IPS-18a (cell line): ENCODE data around the gene DEFB131A.
"Not testable (repeated sequence)": the region's sequence is repeated elsewhere in the genome, so short reads cannot be mapped to it uniquely, and the experiment has no call there.

Experiments
- H3K27ac ChIP-seq: one replicate; pipeline ENCODE4 v1.5.1; 2013; ENCODE audit warnings: low read length
- H3K27me3 ChIP-seq: one replicate; pipeline ENCODE4 v1.6.1; 2013; ENCODE audit warnings: mild to moderate bottlenecking, low read length; ENCODE audit not compliant: control insufficient read depth, insufficient read depth
- H3K36me3 ChIP-seq: one replicate; pipeline ENCODE4 v1.6.1; 2013; ENCODE audit warnings: low read depth, low read length; ENCODE audit not compliant: control insufficient read depth
- H3K4me1 ChIP-seq: one replicate; pipeline ENCODE4 v1.6.1; 2013; ENCODE audit warnings: low read depth, low read length; ENCODE audit not compliant: control insufficient read depth
- H3K4me3 ChIP-seq: one replicate; pipeline ENCODE4 v1.5.1; 2013; ENCODE audit warnings: low read length
- H3K9ac ChIP-seq: one replicate; pipeline ENCODE4 v1.6.1; 2013; ENCODE audit warnings: mild to moderate bottlenecking, low read length, moderate library complexity
- H3K9me3 ChIP-seq: one replicate; pipeline ENCODE4 v1.6.1; 2013; ENCODE audit warnings: low read depth, low read length; ENCODE audit not compliant: control insufficient read depth

Gene DEFB131A, protein sequence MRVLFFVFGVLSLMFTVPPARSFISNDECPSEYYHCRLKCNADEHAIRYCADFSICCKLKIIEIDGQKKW

DNA sequence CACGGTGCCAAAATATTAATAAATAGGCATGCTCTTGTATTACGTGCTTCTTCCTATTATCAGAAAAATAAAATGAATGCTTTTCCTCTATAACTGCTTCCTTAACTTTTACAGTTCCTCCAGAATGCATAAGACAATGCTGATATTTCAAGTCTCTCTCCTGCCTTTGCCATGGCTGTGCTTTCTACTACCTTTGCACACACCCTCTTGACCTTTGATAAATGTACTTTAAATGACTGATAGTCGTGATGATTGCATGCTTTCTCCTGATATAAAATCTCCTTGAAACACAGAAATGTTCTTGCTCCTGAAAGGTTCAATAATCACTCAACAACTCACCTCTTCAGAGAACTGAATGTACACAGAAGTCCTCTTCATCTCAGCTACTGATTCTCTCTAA, at the start of gene DEFB131A:
TSS of gene DEFB131A (plus strand) at position 301 of the 400 bp plus-strand sequence. CDS start 120 bp downstream, outside the sequence.
- not testable (repeated sequence) for H3K9ac ChIP-seq, H3K27me3 ChIP-seq, H3K9me3 ChIP-seq, H3K4me3 ChIP-seq, H3K4me1 ChIP-seq, H3K36me3 ChIP-seq, H3K27ac ChIP-seq

DNA sequence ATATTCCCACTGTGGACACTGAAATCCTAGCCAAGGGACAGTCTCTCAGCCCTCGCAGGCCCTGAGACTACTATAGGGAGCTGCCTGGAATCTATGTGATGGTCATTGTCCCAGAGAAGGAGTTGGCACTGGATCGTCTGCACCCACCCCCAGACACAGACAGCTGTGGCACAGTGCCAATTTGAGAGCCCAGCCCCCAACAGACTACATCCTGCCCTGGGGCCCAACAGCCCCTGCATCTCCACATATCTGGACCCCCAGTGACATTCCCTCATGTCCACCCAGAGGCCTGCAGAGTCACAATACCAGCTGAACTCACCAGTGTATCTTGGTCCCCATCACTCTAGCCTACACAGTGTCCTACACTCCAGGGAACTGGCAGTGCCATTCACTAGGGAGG, 38.4 kb upstream of the DEFB131A start:
- not testable (repeated sequence) for H3K27ac ChIP-seq, H3K4me1 ChIP-seq, H3K27me3 ChIP-seq, H3K36me3 ChIP-seq, H3K9ac ChIP-seq, H3K9me3 ChIP-seq, H3K4me3 ChIP-seq

- H3K4me1 ChIP-seq, H3K4me3 ChIP-seq, H3K9me3 ChIP-seq, H3K27ac ChIP-seq, H3K27me3 ChIP-seq, H3K36me3 ChIP-seq, H3K9ac ChIP-seq: not testable (repeated sequence)
Measured at GRCh38 chr4:9406491-9406890, 37.7 kb upstream of the DEFB131A start.

DNA sequence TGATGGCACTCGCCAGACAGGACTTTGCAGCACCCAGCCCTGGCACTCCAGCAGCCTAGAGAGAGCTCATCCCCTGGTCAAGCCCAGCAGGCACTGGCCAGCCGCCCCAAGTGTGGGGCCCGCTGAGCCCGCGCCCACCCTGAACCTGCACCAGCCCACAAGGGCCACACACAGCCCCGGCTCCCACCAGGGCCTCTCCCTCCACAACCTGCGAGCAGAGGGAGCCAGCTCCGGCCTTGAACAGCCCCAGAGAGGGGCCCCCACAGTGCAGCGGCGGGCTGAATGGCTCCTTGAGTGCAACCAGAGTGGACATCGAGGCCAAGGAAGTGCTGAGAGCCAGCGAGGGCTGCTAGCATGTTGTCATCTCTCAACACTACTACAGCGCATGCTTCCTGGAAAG, 34.4 kb upstream of the DEFB131A start:
- Histone ChIP-seq H3K4me3 (no peak overlapping the region), H3K27ac (no peak overlapping the region), H3K9ac (no peak overlapping the region), H3K4me1 (no peaks in the 10 kb centered on the region), H3K9me3 (no peaks in the 10 kb centered on the region), H3K27me3 (no peaks in the 10 kb centered on the region), H3K36me3 (no peaks in the 10 kb centered on the region)

- H3K27me3 ChIP-seq, H3K27ac ChIP-seq, H3K4me3 ChIP-seq, H3K36me3 ChIP-seq, H3K9me3 ChIP-seq, H3K4me1 ChIP-seq, H3K9ac ChIP-seq: not testable (repeated sequence)
Measured at GRCh38 chr4:9421884-9422455, 22.2 kb upstream of the DEFB131A start.

GRCh38 chr4:9425916-9426315, 18.3 kb upstream of the DEFB131A start:
- not testable (repeated sequence) for H3K4me3 ChIP-seq, H3K36me3 ChIP-seq, H3K9ac ChIP-seq, H3K9me3 ChIP-seq, H3K27ac ChIP-seq, H3K4me1 ChIP-seq, H3K27me3 ChIP-seq

DNA sequence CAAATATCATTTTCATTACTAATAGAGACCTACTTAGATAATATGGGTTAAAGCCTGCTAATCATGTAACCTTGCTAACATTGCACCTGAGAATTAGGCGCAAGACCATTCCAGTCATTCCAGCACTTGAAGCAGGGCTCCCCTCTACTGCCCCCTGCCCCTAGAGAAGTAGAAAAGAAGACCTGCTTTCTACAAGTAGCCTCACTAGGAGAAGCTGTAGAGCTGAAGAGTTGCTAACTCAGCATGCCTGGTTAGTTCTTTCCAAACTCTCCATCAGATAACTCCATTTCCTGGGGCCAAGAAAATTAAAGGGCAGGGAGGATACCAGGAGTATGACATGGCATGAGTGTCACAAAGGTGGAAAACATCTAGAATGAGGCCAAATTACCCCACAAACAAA, 14.2 kb upstream of the DEFB131A start:
- not testable (repeated sequence) for H3K4me3 ChIP-seq, H3K27ac ChIP-seq, H3K9me3 ChIP-seq, H3K36me3 ChIP-seq, H3K27me3 ChIP-seq, H3K9ac ChIP-seq, H3K4me1 ChIP-seq

DNA sequence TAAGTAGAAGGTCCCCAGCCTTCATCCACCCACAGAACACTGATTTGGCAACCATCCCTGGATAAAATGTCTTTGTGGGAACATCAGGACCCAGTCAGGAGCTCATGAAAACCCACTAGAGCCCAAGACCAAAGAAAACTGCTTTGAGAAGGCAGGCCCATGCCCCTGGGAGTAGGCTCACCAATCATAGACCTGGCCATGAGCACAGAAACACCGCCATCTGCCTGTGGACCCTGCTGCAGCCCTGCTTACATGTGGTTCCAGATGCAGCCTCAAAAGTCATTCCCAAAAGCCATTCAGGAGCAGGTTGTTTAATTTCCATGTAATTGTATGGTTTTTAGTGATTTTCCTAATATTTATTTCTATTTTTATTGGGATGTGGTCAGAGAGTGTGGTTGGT, 10.9 kb upstream of the DEFB131A start:
- H3K36me3 ChIP-seq, H3K4me3 ChIP-seq, H3K9ac ChIP-seq, H3K27ac ChIP-seq, H3K27me3 ChIP-seq, H3K4me1 ChIP-seq, H3K9me3 ChIP-seq: not testable (repeated sequence)

- H3K27ac ChIP-seq, H3K4me3 ChIP-seq, H3K4me1 ChIP-seq, H3K27me3 ChIP-seq, H3K36me3 ChIP-seq, H3K9ac ChIP-seq, H3K9me3 ChIP-seq: not testable (repeated sequence)
Measured at GRCh38 chr4:9436728-9437127, 7.5 kb upstream of the DEFB131A start.

GRCh38 chr4:9442355-9442754, 1.9 kb upstream of the DEFB131A start:
- H3K4me1 ChIP-seq, H3K4me3 ChIP-seq, H3K9me3 ChIP-seq, H3K36me3 ChIP-seq, H3K9ac ChIP-seq, H3K27ac ChIP-seq, H3K27me3 ChIP-seq: not testable (repeated sequence)

GRCh38 chr4:9444681-9445080, 467 bp downstream of the DEFB131A start:
- H3K27me3 ChIP-seq, H3K36me3 ChIP-seq, H3K4me1 ChIP-seq, H3K4me3 ChIP-seq, H3K27ac ChIP-seq, H3K9me3 ChIP-seq, H3K9ac ChIP-seq: not testable (repeated sequence)

DNA sequence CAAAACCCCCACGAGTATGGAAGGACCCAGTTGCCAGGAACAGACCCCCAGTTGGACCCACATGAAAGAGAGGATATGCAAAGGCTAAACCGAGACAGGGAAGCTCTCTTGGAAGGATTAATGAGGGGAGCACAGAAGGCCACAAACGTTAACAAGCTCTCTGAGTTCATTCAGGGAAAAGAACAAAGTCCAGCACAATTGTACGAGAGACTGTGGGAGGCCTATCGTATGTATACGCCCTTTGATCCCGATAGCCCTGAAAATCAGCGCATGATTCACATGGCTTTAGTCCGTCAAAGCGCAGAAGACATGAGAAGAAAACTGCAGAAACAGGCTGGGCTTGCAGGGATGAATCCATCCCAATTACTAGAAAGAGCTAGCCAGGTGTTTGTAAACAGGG, 8.0 kb downstream of the DEFB131A start:
- H3K9ac ChIP-seq, H3K9me3 ChIP-seq, H3K36me3 ChIP-seq, H3K27me3 ChIP-seq, H3K27ac ChIP-seq, H3K4me3 ChIP-seq, H3K4me1 ChIP-seq: not testable (repeated sequence)
